Thoracic aorta (tissue), 2 donors: Measurements from ENCODE around the gene AMOTL2. TPM values are rescaled to one million over a fixed set of nuclear protein-coding genes. Genes with fewer than 3 reads are reported as not detected.
A peak's percentile ranks its signal among the peaks of the same experiment; 100 is the strongest.

Experiments
- ATAC-seq: fragments of 150-250 bp; one replicate; pipeline ENCODE4 v1.8.0; 2017; ENCODE audit warnings: low read depth; ENCODE audit not compliant: insufficient number of reproducible peaks, low FRiP score
- DNase-seq: peaks from one replicate; pipeline ENCODE4 v3.0.0-alpha.2; 2020; ENCODE audit warnings: low spot score
- H3K27ac ChIP-seq, 2 donors: fragments of 200-600 bp; sonication (generic); 1 replicate in 1 of 2; 2 replicates in 1 of 2; pipeline ENCODE4 v1.5.1; 2016; ENCODE audit warnings: mild to moderate bottlenecking in 2 of 2, moderate library complexity in 2 of 2
- H3K27me3 ChIP-seq: fragments of 200-600 bp; sonication (generic); replicated peaks from 2 replicates; pipeline ENCODE4 v1.6.0; 2016; ENCODE audit warnings: mild to moderate bottlenecking; ENCODE audit not compliant: insufficient read depth
- H3K36me3 ChIP-seq: fragments of 200-600 bp; sonication (generic); one replicate; pipeline ENCODE4 v1.5.1; 2016
- H3K4me1 ChIP-seq, 2 donors: fragments of 200-600 bp; sonication (generic); 1 replicate in 1 of 2; 2 replicates in 1 of 2; pipeline versions ENCODE4 v1.5.1 to v1.6.0; 2016; ENCODE audit warnings: low read depth in 2 of 2, mild to moderate bottlenecking in 1 of 2; ENCODE audit not compliant: control insufficient read depth in 1 of 2
- H3K4me3 ChIP-seq: fragments of 200-600 bp; sonication (generic); 2 replicates; pipeline ENCODE4 v1.5.1; 2016; ENCODE audit warnings: mild to moderate bottlenecking
- H3K9me3 ChIP-seq: fragments of 200-600 bp; sonication (generic); 2 replicates; pipeline ENCODE4 v1.5.1; 2016
- total RNA-seq, 2 donors: library from RNA; depleted of rRNA; stranded (reverse); fragments of >200 nt; gene quantifications; one replicate each; pipeline versions ENCODE4 v1.1.0 to v1.2.3, GENCODE V29; 2016
- TF ChIP-seq, protein P1 (sequence below): fragments of 200-600 bp; sonication (generic); IDR thresholded peaks from one replicate; pipeline ENCODE4 v1.5.1; 2019; ENCODE audit warnings: antibody characterized with exemption

The AMOTL2 gene
- total RNA-seq, 2 donors from 2014 or later = 62.4 to 161 TPM

DNA sequence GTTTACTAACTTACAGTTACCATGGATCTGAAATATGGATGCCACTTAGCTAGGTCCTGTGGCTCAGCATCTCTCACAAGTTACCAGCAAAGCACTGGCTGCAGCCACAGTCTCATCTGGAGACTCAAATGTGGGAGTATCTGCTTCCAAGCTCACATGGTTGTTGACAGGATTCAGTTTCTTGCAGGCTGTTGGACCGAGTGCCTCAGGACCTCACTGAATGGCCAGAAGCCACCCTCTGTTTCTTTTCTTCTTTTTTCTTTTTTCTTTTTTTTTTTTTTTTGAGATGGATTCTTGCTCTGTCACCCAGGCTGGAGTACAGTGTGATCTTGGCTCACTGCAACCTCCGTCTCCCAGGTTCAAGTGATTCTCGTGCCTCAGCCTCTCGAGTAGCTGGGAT, 20.1 kb upstream of the AMOTL2 start:
- no peak for ATAC-seq
- peak overlapping the region; percentile 79 to 92 for H3K27ac ChIP-seq

DNA sequence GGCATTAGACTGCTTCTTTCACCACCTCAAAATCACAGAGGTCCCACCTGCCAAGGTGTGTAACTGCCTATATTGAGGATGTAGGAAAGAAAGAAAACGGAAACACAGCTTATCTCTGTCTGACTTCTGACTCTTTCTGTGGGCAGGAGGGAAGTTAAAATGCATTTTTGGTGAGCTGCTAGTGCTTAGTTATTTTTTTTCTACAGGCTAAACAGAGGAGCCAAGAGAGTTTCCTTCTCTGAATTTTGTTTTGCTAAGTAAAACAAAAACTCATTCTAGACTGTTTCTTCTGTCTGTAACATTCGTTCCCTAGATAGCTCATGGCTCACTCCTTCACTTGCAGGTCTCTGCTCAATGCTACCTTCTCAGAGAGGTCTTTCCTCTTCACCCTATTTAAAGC, 18.8 kb upstream of the AMOTL2 start:
- no peak for ATAC-seq
- Histone ChIP-seq H3K27me3 (no peaks in the 10 kb centered on the region), H3K36me3 (no peaks in the 10 kb centered on the region), H3K27ac (peak overlapping the region; percentile 89 to 92), H3K4me1 (peaks cover 28 to 57% of the 10 kb centered on the region in 2 donors), H3K9me3 (no peaks in the 10 kb centered on the region), H3K4me3 (peak overlapping the region; percentile 30)
- DNase-seq = no peak
- TF ChIP-seq, protein P1, sequence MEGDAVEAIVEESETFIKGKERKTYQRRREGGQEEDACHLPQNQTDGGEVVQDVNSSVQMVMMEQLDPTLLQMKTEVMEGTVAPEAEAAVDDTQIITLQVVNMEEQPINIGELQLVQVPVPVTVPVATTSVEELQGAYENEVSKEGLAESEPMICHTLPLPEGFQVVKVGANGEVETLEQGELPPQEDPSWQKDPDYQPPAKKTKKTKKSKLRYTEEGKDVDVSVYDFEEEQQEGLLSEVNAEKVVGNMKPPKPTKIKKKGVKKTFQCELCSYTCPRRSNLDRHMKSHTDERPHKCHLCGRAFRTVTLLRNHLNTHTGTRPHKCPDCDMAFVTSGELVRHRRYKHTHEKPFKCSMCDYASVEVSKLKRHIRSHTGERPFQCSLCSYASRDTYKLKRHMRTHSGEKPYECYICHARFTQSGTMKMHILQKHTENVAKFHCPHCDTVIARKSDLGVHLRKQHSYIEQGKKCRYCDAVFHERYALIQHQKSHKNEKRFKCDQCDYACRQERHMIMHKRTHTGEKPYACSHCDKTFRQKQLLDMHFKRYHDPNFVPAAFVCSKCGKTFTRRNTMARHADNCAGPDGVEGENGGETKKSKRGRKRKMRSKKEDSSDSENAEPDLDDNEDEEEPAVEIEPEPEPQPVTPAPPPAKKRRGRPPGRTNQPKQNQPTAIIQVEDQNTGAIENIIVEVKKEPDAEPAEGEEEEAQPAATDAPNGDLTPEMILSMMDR = no peak

More for the DNA sequence above, 20.1 kb upstream of the AMOTL2 start:
- DNase-seq = no peak
- no peaks in the 10 kb centered on the region for H3K36me3 ChIP-seq
- H3K27me3 ChIP-seq = no peaks in the 10 kb centered on the region
- no peaks in the 10 kb centered on the region for H3K9me3 ChIP-seq
- TF ChIP-seq, protein P1 = no peak
- H3K4me1 ChIP-seq = peaks cover 28 to 57% of the 10 kb centered on the region in 2 donors
- H3K4me3 ChIP-seq = no peak overlapping the region

DNA sequence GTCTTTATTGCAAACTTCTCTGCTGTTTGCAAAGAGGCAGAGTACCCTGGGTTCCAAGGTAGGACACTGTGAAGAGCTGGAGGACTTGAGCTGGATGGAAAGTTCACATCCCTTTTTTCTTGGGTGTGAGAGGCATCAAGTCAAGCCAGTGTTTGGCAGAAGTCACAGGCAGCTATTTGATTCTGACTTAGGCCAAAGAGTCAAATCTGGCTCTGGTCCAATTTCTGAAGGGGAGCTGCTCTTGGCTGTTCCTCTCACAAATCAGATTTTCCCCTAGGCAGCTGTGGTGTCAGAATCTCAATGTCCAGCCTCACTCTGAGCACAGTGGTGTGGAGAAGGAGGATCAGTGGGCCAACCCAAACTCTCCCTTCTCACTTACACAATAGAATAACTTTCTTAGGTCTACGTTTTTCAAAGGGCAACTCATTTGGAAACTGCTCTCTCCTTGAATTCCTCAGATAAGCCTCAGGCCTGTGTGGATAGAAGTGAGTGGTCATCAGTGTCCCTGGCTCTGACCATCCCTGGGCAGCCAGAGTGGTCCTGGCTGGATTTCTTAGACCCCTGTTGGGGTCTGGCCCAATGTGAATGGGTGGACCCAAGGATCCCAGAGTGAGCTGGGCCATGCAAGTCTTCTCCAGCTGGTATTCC, 18.2 kb upstream of the AMOTL2 start:
- no peaks in the 10 kb centered on the region for H3K36me3 ChIP-seq
- TF ChIP-seq, protein P1 = no peak
- no peaks in the 10 kb centered on the region for H3K27me3 ChIP-seq
- H3K27ac ChIP-seq = peak overlapping the region; percentile 89 to 92
- H3K4me1 ChIP-seq = peaks cover 28 to 57% of the 10 kb centered on the region in 2 donors
- peak overlapping the region; percentile 30 for H3K4me3 ChIP-seq
- ATAC-seq (peak; percentile 81), DNase-seq (peak; percentile 36)
- H3K9me3 ChIP-seq = no peaks in the 10 kb centered on the region

DNA sequence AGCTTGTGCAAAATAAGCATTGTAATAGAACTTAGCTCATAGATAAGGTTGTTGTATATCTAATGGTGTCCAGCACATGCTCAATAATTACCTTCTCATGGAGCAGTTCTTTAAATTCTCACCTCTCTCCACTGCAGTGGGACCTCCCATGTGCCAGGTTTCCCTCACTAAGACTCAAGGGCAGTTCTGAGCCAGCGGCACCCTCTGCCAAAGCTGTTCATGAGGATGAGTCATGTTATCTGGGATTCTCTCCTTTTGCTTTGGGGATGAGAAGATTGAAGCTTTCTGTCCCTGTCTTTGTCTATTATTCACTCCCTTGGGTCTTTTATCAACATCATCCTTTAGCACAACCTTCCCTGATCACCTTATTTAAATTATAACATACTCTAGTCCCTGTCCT, 15.6 kb upstream of the AMOTL2 start:
- Histone ChIP-seq H3K4me1 (peaks cover 17 to 32% of the 10 kb centered on the region in 2 donors), H3K4me3 (no peak overlapping the region), H3K9me3 (no peaks in the 10 kb centered on the region), H3K36me3 (no peaks in the 10 kb centered on the region), H3K27ac (no peak overlapping the region), H3K27me3 (no peaks in the 10 kb centered on the region)
- DNase-seq (no peak), ATAC-seq (no peak)
- TF ChIP-seq, protein P1 = no peak

DNA sequence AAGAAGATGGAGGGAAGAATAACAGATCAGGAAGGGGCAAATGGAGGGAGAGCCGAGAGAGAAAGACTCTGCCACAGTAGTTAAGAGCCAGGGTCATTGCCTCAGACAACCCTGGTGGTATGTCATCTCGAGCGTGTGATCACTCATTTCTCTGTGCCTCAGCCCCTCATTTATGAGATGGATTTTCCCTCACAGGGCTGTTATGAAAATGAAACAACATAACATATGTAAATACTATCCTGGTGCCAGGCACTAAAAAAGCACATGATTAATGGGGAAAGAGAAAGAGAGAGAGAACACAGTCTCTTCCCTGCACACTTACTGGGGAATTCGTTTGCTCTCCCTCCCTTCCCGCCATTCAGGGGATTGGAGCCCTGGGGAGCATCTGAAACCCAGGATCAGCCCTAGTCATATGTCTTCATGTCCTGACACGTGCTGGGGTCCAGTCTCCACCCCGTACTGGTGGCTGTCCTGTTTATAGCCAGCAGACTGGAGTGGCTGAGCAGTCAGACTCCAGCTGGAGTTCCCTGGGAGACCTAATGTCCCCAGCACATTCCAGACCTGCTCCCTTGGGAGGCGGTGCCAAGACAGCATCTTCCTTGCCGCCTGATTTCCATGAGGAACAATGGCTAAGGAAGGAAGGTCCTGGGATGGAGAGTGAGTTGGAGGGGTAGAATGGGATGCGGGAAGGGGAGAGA, 14.7 kb upstream of the AMOTL2 start:
- DNase-seq (no peak), ATAC-seq (no peak)
- no peak overlapping the region for H3K4me3 ChIP-seq
- no peaks in the 10 kb centered on the region for H3K36me3 ChIP-seq
- no peak overlapping the region for H3K27ac ChIP-seq
- TF ChIP-seq, protein P1 = no peak
- H3K27me3 ChIP-seq = no peaks in the 10 kb centered on the region
- peaks cover 14 to 22% of the 10 kb centered on the region in 2 donors for H3K4me1 ChIP-seq
- no peaks in the 10 kb centered on the region for H3K9me3 ChIP-seq
